ENCODE data around the gene SURF2. TPM values are rescaled to one million over a fixed set of nuclear protein-coding genes. Genes with fewer than 3 reads are reported as not detected.

The SURF2 gene
- total and polyA plus RNA-seq, 2 experiments from 2014 or later, result 39.9 to 104 TPM

DNA sequence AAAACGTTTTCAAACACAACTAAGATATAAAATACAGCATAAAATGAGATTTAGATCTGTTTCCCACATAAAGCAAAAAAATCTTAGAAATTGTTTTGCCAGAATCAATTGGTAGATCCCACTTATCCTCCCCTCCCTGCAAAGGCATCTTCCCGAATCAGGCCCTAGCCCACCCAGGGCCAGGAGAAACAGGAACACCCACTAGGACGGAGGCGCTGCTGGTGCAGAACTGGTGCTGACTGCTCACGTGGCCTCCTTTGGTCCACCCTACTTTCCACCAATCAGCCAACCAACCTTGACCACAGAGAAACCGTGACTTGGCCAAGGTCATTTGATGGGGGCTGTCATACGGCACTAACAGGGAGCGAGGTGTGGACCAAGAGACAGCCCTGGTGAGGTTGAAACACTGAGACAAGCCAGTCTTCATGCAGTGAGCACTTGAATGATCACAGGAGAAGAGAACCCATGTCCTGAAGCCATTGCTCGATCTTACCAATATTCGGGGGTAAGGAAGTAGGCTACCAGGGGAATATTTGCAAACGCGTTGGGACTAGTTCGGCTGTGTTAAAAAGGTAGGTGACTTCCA, 5.2 kb downstream of the SURF2 start (continued):
- TF ChIP-seq ZNF462 (CRISPR knock-in tag; IDR thresholded peaks at IDR 0.05) (no peak), CREB1 (CRISPR knock-in tag; IDR thresholded peaks at IDR 0.05; ENCODE audit: low read depth) (no peak)

GRCh38 chr9:133362359-133363044, 6.2 kb downstream of the SURF2 start:
- Mint-ChIP-seq H3K27me3 (ENCODE audit: insufficient read depth, low read depth, poor library complexity) (peaks cover 12% of the 10 kb centered on the region), H3K4me1 (peaks cover 4% of the 10 kb centered on the region; the same call in 2 of the 3 replicates), H3K4me3 (no peak overlapping the region), H3K9me3 (no peaks in the 10 kb centered on the region), H3K27ac (no peak overlapping the region), H3K36me3 (ENCODE audit: low read depth) (peaks cover 82% of the 10 kb centered on the region)
- Histone ChIP-seq H3K4me2 (no peak overlapping the region), H3F3A (replicated peaks; ENCODE audit: low read depth) (peaks cover 21% of the 10 kb centered on the region; the same call in 1 of the 2 replicates), H3K27me3 (ENCODE audit: insufficient read depth) (no peaks in the 10 kb centered on the region), H3K9me2 (ENCODE audit: insufficient read depth) (no peaks in the 10 kb centered on the region), H3K4me1 (ENCODE audit: insufficient read depth) (peaks cover 1% of the 10 kb centered on the region; the same call in 1 of the 2 replicates), H3K36me3 (ENCODE audit: insufficient read depth) (peaks cover 27% of the 10 kb centered on the region), H3K79me2 (replicated peaks; ENCODE audit: insufficient read depth) (peaks cover 23% of the 10 kb centered on the region), H2AFZ (no peak overlapping the region), H4K20me1 (replicated peaks; ENCODE audit: insufficient read depth) (peaks cover 34% of the 10 kb centered on the region), H3K4me3 (no peak overlapping the region), H3K27ac (ENCODE audit: low read depth) (no peak overlapping the region)
- ATAC-seq (no peak), DNase-seq (ENCODE audit: low spot score) (no peak)
- TF ChIP-seq STAT1 (IDR thresholded peaks at IDR 0.05; ENCODE audit: unreplicated experiment) (no peak), NANOG (IDR thresholded peaks at IDR 0.05; ENCODE audit: borderline replicate concordance) (no peak), EZH2phosphoT487 (IDR thresholded peaks at IDR 0.05; ENCODE audit: unreplicated experiment) (no peak), ZNF331 (CRISPR knock-in tag; IDR thresholded peaks at IDR 0.05; ENCODE audit: low read depth) (no peak), JUNB (IDR thresholded peaks at IDR 0.05; ENCODE audit: unreplicated experiment) (no peak), REST (IDR thresholded peaks at IDR 0.05; ENCODE audit: unreplicated experiment) (no peak)
